MM.1S (cell line): Measurements from ENCODE around the gene ADARB2.

Experiments used
- CTCF ChIP-seq: fragments of 300-600 bp; sonication (generic); IDR thresholded peaks from 2 replicates; pipeline ENCODE4 v1.5.1; 2016; ENCODE audit warnings: antibody characterized with exemption, low read length, mixed read lengths
- EZH2phosphoT487 ChIP-seq: fragments of 300-600 bp; sonication (generic); IDR thresholded peaks from 2 replicates; pipeline ENCODE4 v1.6.1; 2018; ENCODE audit warnings: antibody characterized with exemption, low read length

GRCh38 chr10:1502451-1502850 lies 234.9 kb downstream of the ADARB2 start:
- TF ChIP-seq CTCF (no peak), EZH2phosphoT487 (no peak)
